NCI-H2029 treated with DMSO at 0.1 percent for 48 hours (cell line): ENCODE results near the gene PARN.

ENCODE experiments used
- DNase-seq: peaks from one replicate; lab custom pipeline; 2025; lab: John Stamatoyannopoulos, UW

Gene PARN

GRCh38 chr16:14529010-14529669, 100.9 kb downstream of the PARN start:
- DNase-seq: peak; percentile 75

- DNase-seq: no peak
These were observed 101.8 kb downstream of the PARN start for GRCh38 chr16:14528306-14528705.

DNA sequence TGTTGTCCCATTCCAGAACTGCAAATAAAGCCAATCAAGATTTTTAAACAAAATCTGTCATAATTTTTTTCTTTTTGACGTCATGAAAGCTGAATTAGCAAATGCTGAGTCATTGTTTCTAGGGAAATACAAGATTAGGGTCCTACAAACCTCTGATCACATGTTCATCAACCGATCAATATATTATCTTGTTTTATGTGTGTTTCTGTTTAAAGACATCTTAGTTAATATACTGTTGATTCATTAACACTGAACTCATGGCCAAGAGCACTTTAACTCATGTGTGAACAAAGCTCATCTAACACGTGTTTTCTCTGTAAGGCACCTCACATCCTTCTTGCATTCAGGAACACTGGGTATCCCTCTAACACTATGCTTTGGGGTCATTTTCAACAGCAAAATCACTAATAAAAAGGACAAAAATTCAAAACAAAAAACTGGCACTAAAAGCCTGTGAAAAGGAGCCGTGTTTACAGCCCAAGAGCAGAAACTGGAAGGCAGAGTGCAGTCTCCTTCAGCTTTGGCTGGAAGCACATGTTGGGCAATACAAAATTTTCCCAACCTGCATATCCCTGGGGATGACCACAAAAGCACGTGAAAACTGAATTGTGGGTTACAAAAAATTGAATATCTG, 102.5 kb downstream of the PARN start:
- no peak for DNase-seq

- no peak for DNase-seq
These were observed 104.5 kb downstream of the PARN start for GRCh38 chr16:14525596-14525995.

DNA sequence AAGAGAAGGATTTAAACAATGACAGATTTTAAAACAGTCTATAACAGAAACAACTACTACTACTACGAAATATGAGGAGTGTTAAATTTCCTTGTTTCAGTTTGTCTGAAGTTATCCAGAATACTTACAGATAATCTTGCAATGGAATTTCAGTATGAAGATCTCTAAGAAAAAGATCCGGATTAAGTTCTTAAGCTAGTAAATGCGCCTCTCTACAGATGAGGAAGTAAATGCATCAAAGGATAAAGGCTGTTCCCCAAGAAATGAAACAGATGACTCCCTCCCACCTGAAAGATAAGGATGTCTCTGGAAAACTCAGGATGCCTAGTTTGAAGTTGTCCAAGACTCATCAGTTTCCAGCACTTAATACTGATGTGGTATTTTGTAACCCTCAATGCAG, 105.1 kb downstream of the PARN start:
- no peak for DNase-seq

GRCh38 chr16:14523632-14524031, 106.4 kb downstream of the PARN start:
- no peak for DNase-seq

GRCh38 chr16:14522671-14523070, 107.4 kb downstream of the PARN start:
- DNase-seq: no peak

GRCh38 chr16:14520753-14521152, 109.3 kb downstream of the PARN start:
- no peak for DNase-seq

- DNase-seq: no peak
These were observed 115.1 kb downstream of the PARN start for GRCh38 chr16:14514967-14515366.

DNA sequence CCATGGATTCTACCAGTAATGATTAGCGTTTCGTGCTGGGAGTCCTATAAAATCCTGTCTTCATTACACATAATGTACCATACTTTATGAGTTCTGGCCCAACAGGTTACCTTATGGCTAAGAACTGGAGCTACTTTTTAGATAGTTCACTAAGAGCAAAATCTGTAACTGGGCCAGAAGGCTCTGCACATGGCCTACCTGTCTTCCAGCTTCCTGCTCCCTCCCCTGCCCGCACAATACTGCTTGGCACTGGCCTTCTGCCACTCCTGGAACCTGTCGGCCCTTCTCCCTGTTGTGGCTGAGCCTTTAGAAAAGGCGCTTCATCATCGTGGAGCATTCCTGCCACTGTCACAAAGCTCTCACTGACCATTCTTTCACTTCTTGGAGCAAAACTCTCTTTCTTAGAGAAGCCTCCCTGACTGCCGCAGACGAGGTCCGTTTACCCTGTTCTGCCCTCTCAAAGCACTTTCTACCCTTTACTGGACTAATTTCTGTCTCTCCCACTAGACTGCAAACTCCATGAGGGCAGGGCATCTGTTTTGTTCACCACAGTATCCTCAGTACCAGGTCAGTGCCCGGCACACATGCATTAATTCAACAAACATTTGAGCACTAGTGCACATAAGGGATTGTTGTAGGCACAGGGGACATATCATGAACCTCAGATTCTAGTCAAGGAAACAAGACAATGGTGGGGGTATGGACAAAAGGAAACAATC, 116.5 kb downstream of the PARN start:
- DNase-seq: no peak

DNA sequence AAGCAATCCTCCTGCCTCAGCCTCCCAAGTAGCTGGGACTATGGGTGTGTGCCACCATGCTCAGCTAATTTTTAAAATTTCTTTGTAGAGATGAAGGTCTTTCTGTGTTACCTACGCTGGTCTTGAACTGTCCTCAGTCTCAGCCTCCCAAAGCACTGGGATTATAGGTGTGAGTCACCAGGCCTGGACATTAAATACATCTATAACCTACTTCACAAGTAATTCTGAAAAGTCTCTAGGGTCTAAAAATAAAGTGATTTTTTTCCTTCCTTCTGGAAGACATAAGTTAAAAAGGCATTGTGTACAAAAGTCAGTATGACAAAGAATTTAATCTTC, 118.3 kb downstream of the PARN start:
- DNase-seq: no peak

- peak; percentile 25 for DNase-seq
These were observed 118.9 kb downstream of the PARN start for GRCh38 chr16:14510939-14511799.

DNA sequence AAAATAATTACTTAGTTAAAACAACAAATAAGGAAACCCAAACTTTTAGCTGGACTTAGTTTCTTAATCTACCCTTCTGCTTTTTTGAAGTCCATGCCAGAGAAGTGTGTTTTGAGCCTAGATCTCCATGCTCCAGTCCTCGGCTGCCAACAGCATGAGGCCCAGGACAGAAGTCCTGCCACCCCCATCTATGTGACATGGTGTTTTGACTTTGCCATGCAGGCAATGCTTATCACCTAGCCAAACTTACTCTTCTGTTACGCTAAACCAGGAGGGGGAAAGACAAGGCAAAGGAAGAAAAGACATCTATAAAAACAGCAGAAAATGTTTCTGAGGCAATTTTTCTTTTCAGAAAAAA, 119.5 kb downstream of the PARN start:
- DNase-seq: no peak

DNA sequence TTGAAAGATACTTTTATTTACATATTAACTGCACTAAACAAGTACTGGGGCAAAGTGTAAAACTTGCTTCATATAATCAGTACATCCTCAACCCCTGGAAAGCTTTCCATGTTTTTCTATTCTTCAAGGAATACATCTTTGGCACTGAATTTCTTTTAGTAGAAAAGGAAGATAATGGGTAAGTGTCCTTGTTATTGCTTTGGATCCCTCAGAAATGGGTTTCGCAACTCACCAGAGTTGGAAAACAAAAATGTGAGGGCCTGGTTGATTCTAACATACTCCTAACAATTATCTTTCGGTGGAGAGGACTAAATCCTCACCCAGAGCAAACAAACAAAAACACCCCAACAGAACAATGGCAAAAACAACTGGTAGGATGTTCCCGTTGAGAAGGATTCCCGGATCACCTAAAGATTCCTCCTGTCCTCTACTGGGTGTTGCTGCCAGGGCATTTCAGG, 120.4 kb downstream of the PARN start:
- DNase-seq: no peak

DNA sequence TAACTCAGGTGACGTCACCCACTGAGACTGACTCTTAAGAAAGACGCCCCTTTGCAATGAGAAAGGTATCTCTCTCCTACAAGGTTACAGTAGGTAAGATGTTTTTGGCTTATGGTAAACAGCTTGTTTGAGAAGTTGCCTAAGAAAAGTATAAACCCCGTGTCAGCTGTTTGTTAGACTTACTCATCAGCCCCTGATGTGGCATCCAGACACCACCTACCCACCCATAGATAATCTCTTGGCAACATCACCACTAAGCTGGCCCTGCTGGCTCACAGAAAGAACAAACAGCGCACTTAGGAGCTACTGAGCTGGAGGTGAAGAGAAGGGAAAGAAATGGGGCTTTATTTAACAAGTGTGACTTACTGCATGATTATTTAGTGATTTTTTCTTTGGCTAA, 121.0 kb downstream of the PARN start:
- no peak for DNase-seq

GRCh38 chr16:14505846-14506245, 124.2 kb downstream of the PARN start:
- no peak for DNase-seq

- DNase-seq: no peak
These were observed 126.9 kb downstream of the PARN start for GRCh38 chr16:14502932-14503741.

DNA sequence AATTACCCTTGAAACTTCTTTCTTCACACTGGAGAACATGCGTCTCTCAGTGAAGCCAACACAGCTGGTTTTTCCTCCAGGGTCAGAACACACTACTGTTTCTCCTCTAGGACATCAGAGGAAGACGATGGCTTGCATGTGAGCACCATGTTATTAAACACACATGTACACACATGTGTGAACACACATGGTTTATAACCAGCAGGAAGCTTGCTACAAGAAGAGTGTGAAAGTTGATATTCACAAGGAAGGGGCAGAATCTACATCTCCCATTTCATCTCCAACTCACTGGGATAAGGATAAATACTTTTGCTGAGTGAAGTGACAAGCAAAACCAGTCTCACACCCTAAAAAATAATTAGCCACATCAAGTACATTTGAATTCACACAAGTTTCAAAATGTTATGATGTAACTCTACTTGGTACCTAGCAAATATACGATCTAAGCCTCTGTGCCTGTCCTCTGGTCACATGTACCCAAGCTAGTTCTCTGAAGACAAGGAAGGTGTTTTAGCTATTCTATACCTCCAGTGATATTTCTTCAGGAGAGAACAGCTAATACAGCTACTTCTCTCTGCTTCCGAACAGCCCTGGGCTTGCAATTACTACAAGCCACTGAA, 127.7 kb downstream of the PARN start:
- no peak for DNase-seq

DNA sequence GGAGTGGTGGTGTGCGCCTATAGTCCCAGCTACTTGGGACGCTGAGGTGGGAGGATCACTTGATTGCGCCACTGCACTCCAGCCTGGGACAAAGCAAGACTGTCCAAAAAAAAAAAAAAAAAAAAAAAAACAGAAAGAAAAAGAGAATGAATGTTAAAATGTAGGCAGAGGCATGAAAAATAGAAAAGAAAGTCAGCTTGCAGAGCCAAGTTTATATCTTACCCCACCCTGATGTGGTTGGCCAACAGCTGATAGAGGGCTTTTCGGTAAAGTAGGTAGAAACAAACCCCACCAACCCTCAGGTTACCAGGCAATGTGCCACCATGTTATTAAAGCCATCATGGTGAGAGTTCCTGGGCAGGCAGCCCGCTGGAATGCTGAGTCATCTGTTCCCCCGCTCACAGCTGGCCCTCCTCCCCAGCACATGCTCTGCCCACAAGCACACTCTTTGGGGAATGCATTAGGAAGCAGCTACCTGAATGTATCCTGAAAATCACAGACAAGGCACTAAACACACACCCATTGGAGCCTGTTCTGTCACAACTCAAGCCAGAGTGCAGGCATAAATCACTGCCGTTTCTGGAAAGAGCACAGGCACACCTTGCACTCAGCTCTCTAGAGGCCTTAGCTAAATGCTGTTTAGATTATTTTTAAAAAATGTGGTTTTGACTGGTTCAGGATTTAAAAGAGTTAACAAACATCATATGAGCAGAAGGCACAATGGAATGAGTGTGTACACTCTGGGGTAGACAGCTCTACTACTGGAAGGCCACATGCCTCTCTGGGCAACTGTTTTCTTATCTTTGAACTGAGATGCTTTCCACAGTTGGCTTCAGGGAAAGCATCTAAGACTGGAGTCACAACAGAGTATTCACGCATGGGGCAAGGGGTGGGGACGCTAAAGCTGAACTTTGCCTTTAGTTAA, 128.5 kb downstream of the PARN start:
- DNase-seq: peak; percentile 94

DNA sequence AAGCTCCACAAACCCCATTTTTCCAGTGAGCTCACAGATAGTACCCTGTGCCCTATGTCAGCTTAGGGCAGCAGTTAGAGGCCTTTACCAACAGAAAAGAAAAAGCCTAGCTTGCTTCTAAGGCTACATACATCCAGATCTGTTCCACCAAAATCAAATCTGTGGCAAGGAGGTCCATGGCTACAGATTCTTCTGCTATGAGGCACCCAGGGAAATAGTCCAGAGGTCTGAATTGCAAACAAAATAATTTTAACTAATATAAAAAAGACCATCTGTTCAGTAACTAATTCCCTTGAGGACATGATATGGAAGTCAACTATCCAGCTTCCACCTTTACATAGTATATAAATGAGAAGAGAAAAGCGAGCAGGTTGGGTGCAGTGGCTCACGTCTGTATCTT, 129.3 kb downstream of the PARN start:
- DNase-seq: no peak
